ENCODE measurements around the gene BRSK2.

Gene BRSK2

DNA sequence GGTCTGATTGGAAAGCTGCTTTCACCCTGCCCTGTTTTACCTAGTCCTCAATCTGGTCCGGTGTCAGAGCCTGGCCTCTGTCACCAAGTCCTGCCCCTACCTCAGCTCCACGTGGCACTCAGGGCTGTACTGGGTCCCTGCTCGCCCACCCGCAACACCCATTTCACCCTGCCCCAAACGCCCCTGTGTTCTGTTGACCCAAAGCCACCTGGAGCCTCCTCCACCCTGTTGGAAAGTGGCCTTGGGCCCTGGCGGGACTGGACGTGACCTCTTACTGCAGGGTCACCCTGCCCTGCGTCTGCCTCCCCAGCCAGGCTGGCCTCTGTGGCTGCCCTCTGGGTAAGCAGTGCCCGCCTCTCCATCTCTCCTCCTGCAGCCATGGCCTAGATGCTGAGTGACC is 21.5 kb upstream of the BRSK2 start:
- TF ChIP-seq, protein P1, sequence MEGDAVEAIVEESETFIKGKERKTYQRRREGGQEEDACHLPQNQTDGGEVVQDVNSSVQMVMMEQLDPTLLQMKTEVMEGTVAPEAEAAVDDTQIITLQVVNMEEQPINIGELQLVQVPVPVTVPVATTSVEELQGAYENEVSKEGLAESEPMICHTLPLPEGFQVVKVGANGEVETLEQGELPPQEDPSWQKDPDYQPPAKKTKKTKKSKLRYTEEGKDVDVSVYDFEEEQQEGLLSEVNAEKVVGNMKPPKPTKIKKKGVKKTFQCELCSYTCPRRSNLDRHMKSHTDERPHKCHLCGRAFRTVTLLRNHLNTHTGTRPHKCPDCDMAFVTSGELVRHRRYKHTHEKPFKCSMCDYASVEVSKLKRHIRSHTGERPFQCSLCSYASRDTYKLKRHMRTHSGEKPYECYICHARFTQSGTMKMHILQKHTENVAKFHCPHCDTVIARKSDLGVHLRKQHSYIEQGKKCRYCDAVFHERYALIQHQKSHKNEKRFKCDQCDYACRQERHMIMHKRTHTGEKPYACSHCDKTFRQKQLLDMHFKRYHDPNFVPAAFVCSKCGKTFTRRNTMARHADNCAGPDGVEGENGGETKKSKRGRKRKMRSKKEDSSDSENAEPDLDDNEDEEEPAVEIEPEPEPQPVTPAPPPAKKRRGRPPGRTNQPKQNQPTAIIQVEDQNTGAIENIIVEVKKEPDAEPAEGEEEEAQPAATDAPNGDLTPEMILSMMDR (IDR thresholded peaks at IDR 0.05; ENCODE audit: insufficient read depth, low read length, poor library complexity, severe bottlenecking) = no peak
- H3K4me3 ChIP-seq (replicated peaks; ENCODE audit: low read depth, low read length) = no peak overlapping the region
- no peak for DNase-seq (ENCODE audit: extremely low read depth, insufficient read length)
- no peaks in the 10 kb centered on the region for H3K36me3 ChIP-seq (ENCODE audit: control insufficient read depth, insufficient read depth, low read length)
- H3K27me3 ChIP-seq (replicated peaks; ENCODE audit: control insufficient read depth, insufficient read depth, low read length) = no peaks in the 10 kb centered on the region

DNA sequence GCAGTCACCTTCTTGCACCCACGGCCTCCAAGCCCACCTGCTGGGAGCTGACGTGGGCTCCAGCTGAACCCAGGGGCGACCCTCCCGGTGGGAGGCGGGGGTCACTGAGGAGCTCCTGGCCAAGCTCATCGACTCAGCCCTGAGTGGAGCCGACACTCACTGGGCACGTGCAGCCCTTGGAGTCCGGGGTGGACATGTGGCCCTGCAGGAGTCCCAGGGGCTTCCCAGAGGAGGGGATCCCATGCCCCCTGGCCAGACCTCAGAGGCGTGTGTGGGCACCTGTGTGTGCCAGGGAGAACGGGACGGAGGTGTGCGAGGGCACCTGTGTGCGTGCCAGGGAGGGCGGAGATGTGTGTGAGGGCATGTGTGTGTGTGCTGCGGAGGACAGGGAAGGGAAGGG is 20.8 kb upstream of the BRSK2 start:
- Histone ChIP-seq H3K36me3 (ENCODE audit: control insufficient read depth, insufficient read depth, low read length) (no peaks in the 10 kb centered on the region), H3K27me3 (replicated peaks; ENCODE audit: control insufficient read depth, insufficient read depth, low read length) (no peaks in the 10 kb centered on the region), H3K4me3 (replicated peaks; ENCODE audit: low read depth, low read length) (no peak overlapping the region)
- no peak for DNase-seq (ENCODE audit: extremely low read depth, insufficient read length)
- TF ChIP-seq, protein P1 (IDR thresholded peaks at IDR 0.05; ENCODE audit: insufficient read depth, low read length, poor library complexity, severe bottlenecking) = no peak

DNA sequence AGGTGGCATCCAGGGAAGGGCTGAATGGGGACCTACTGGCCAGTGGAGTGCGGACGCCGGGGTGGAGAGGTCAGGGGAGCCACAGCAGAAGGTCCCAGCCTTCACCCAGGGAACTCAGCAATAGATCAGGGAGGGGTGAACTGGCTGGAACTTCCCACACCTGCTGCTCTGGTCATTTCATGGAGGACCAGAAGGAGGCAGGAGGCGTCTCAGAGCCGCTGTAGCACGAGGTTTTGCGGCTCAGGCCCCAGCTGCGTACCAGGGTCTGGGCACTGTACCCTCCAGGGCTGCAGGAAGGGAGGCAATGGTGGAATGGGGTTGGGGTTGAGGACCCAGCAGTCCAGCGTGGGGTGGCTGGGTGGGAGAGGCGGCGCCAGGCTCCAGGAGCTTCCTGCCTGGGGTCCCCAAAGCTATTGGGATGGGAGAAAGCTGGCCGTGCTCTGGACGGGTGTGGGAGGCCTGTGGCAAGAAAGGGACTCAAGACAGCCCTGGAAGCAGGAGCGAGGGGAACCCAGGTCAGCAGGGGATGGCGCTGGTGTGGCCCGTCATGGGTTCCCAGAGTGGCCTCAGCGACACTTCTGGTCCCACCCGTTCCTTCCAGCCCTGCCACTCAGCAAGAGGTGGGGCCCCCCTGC is 20.2 kb upstream of the BRSK2 start:
- Histone ChIP-seq H3K36me3 (ENCODE audit: control insufficient read depth, insufficient read depth, low read length) (no peaks in the 10 kb centered on the region), H3K27me3 (replicated peaks; ENCODE audit: control insufficient read depth, insufficient read depth, low read length) (no peaks in the 10 kb centered on the region), H3K4me3 (replicated peaks; ENCODE audit: low read depth, low read length) (no peak overlapping the region)
- TF ChIP-seq, protein P1 (IDR thresholded peaks at IDR 0.05; ENCODE audit: insufficient read depth, low read length, poor library complexity, severe bottlenecking) = no peak
- DNase-seq (ENCODE audit: extremely low read depth, insufficient read length) = no peak

DNA sequence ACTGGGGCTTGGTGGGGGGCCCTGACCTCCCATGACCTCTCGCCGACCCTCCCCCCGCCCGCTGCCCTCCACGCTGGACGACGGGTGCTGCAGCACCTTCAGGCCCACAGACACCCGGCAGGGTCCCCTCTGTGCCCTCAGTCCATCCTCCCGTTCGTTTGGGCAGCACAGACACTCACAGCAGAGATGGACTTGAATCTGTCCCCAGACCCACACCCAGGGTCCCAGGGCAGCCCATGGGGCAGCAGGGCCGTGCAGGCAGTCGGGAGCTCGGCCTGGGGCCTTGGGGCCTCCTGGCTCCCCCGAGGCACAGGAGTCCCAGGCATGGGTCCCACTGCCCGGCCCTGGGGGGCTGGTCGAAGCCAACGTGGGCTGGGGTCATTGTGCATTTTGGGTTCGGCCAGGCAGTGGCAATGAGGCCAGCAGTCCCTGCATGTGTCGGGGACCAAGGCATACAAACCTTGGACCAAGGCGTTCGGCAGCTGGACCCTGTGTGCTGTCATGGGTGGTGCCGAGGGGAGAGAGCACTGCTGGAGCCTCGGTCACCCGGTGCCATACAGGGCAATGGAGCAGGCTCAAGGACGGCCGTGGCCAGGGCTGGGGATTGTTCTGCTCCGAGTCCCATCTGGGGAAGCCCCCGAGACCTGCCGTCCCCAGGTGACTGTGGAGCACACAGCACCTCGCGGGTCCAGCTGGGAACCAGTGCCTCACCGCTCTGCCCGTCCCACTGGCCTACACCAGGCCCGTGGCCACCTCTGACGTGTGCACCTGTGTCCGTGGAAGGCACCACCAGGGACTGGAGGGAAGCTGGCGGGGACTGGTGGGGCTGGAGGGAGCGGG is 19.3 kb upstream of the BRSK2 start:
- TF ChIP-seq, protein P1 (IDR thresholded peaks at IDR 0.05; ENCODE audit: insufficient read depth, low read length, poor library complexity, severe bottlenecking) = no peak
- DNase-seq (ENCODE audit: extremely low read depth, insufficient read length) = no peak
- no peak overlapping the region for H3K4me3 ChIP-seq (replicated peaks; ENCODE audit: low read depth, low read length)

DNA sequence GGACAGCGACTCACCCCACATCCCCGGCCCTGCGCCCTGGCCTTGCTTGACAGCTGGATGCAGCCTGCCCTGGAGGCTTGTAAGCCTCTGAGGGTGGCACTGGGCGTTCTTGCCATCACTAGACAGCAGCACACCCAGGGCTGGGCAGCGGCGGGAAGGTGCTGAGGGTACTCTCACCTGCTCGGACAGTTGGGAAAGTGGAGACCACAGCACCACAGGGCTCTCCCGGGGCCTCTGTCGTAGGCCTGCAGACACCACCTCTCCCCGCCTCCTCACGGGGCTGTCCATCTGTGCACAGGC is 18.8 kb upstream of the BRSK2 start:
- TF ChIP-seq, protein P1 (IDR thresholded peaks at IDR 0.05; ENCODE audit: insufficient read depth, low read length, poor library complexity, severe bottlenecking) = no peak
- Histone ChIP-seq H3K27me3 (replicated peaks; ENCODE audit: control insufficient read depth, insufficient read depth, low read length) (no peaks in the 10 kb centered on the region), H3K36me3 (ENCODE audit: control insufficient read depth, insufficient read depth, low read length) (no peaks in the 10 kb centered on the region), H3K4me3 (replicated peaks; ENCODE audit: low read depth, low read length) (no peak overlapping the region)
- DNase-seq (ENCODE audit: extremely low read depth, insufficient read length) = no peak

More for the DNA sequence above, 19.3 kb upstream of the BRSK2 start:
- no peaks in the 10 kb centered on the region for H3K27me3 ChIP-seq (replicated peaks; ENCODE audit: control insufficient read depth, insufficient read depth, low read length)
- H3K36me3 ChIP-seq (ENCODE audit: control insufficient read depth, insufficient read depth, low read length) = no peaks in the 10 kb centered on the region

All from GM06990 (cell line).